DOHH2 (cell line): ENCODE data around the gene CYP3A5.

Source experiments
- CTCF ChIP-seq: fragments of 200-600 bp; sonication (generic); IDR thresholded peaks from one replicate; pipeline ENCODE4 v1.5.1; 2014; ENCODE audit warnings: antibody characterized with exemption, mild to moderate bottlenecking, low read depth, low read length; ENCODE audit not compliant: poor library complexity, severe bottlenecking
- EZH2phosphoT487 ChIP-seq: fragments of 200-600 bp; sonication (generic); IDR thresholded peaks from 2 replicates; pipeline ENCODE4 v1.6.1; 2017; ENCODE audit warnings: borderline replicate concordance, mild to moderate bottlenecking, antibody characterized with exemption, low read length, moderate library complexity, mixed read lengths

- no peak for TF ChIP-seq EZH2phosphoT487
- TF ChIP-seq CTCF: no peak
Measured at GRCh38 chr7:99694201-99694911, 14.6 kb upstream of the CYP3A5 start.
